ENCODE measurements around the gene HOXC9.
"Not testable (repeated sequence)": the region's sequence is repeated elsewhere in the genome, so short reads cannot be mapped to it uniquely, and the experiment has no call there.

The HOXC9 gene

GRCh38 chr12:54040148-54040494 lies 40.2 kb downstream of the HOXC9 start:
- DNase-seq (ENCODE audit: low read depth in 2 of 2): no peak

GRCh38 chr12:54040648-54041047 lies 40.7 kb downstream of the HOXC9 start:
- DNase-seq (ENCODE audit: low read depth in 2 of 2): no peak

DNA sequence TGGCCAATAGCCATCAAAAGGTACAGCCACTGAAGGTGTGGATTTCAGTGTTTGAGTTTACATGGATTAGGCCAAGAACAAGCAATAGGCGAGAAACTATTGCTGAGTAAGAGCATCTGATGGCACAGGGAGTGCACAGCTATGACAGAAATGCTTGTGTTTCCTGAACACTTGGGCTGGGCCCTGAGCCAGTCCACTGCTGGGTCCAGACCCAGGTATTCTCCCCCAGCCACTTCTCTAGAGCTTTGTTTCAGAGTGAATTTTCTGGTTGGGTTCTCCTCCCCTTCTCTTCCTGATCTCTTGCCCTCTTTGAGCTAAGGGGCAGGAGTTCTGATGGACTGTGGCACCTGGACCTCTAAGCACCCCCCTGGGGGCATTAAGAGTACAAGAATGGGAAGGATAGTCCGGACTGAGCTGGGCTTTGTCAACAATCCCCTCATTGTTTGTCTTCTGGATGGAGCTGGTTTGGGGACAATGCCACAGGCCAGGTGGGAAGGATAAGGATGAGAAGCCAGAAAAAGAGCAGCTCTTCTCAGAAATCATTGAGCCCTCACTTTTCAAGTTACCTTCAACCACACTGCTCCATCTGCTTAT lies 41.2 kb downstream of the HOXC9 start:
- DNase-seq (ENCODE audit: low read depth in 2 of 2): no peak

- DNase-seq (ENCODE audit: low read depth in 2 of 2): not testable (repeated sequence)
Measured at GRCh38 chr12:54042033-54042432, 42.1 kb downstream of the HOXC9 start.

GRCh38 chr12:54042970-54043853 lies 43.3 kb downstream of the HOXC9 start:
- DNase-seq (ENCODE audit: low read depth in 2 of 2): no peak

GRCh38 chr12:54044425-54045103 lies 44.6 kb downstream of the HOXC9 start:
- DNase-seq (ENCODE audit: low read depth in 2 of 2): no peak

DNA sequence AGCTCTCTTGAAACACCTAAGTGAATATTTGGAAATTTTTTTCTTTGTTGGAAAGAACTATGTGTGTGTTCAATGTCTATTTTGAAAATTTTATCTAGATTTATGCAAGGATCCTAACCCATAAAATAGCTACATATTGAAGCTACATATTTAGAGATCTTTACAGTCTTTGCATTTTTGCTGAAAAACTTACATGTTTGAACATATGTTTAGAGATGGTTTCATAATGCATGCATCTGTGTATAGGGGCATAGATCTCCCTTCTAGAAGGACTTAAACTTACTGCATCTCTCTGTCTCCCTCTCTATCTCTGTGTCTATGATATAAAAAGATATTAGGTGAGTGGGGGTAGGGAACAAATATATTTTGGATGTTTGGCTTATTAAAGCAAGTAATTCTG lies 45.4 kb downstream of the HOXC9 start:
- no peak for DNase-seq (ENCODE audit: low read depth in 2 of 2)

- DNase-seq (ENCODE audit: low read depth in 2 of 2): no peak
Measured at GRCh38 chr12:54045868-54046521, 46.0 kb downstream of the HOXC9 start.

GRCh38 chr12:54046809-54047159 lies 46.8 kb downstream of the HOXC9 start:
- no peak for DNase-seq (ENCODE audit: low read depth in 2 of 2)

DNA sequence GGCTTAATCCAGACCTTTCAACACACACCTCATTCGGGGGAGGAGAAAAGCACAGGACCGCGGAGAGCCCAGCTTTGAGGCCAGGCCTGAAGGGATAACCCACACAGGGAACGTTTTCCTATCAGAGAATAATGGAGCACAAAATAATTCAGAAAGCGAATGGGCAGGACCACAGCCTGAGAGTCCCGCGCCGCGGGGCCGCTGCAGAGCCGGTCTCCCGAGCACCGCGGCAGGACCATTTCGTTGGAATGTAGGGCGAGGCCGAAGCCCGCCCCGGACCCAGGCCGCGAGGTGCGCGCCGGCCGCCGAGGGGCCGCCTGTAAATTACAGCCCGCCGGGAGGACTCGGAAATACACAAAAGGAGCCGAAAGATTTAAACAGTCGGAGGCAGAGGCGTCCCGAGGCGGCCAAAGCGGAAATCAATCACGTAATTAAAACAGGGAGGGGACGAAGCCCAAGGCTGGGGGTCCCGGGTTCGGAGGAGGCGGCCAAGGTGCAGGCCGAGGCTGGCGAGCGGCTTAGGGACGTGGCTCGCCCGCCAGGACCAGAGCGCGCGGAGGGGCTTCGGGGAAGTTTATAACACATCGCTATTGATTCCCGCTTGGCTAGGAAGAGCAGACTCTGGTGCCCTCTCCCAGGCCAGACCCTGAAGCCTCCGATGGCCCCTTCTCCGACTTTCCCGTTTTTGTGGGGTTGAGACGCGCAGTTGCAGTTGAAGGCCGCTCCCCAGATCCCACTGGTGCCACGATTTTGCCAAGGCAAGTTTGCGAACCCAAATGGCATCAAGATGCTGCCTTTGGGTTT lies 47.4 kb downstream of the HOXC9 start:
- DNase-seq (ENCODE audit: low read depth in 2 of 2): no peak

DNA sequence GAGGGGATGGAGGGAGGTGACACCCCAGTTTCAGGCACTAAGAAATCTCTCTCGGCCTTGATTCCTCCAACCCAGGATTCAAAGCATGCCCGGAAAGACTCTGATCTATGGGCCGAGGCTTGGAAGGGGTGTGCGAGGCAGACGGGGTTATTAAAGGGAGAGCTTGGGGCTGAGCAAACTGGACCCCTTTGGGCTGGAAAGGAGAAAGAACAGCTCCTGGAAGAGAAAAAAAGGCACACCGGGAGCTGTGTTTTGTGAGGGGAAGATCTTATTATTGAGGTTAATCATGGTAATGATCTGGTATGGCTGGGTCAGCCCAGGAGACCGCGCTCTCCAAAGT lies 48.0 kb downstream of the HOXC9 start:
- DNase-seq (ENCODE audit: low read depth in 2 of 2): no peak

DNA sequence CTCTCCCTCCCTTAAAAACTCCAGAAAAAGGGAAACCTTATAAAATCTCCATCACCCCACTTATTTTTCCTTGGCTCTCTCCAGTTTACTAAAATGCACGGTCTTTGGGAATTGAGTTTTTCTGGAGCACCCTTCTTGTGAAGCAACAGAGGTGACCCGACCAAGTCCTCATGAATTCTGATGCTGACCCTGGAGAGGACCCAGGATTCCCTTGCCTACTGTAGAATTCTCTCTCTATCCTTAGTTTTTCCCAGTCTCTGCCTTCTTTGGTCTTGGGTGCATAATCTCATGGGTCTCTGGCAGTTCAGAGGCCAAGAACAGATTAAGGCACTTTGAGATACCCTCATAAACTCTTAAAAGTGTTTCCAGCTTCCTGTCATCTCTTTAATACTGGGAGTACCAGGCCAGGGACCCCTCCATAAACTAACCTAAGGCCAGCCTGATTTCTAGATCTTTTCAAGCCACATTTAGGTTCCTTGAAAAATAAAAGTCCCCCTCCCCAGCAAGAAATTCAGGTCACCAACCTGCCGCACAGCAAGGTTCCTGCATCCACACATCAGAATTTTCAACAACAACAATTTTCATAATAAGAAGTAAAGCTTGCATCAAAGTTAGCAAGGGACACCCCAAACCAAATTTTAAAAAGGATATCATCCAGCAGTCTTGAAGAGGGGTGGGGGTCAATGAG lies 48.6 kb downstream of the HOXC9 start:
- DNase-seq (ENCODE audit: low read depth in 2 of 2): no peak

DNA sequence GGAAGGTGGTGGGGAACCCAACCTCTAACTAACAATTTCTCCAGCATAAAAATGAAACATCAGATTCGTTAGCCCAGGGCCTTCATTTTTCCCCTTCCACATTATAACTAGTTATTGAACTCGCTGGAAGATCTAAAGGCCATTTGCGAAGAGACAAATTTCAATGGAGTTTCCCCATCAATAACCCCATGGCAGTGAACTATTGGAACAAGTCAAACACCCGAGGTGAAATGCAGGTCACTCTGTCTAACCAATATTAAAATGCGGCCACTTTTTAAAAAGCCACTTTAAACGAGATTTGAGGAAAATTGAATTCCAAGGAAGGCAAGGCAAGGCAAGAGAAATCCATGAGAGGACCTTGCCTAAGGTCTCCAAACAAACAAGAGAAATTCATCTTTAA lies 49.1 kb downstream of the HOXC9 start:
- no peak for DNase-seq (ENCODE audit: low read depth in 2 of 2)

DNA sequence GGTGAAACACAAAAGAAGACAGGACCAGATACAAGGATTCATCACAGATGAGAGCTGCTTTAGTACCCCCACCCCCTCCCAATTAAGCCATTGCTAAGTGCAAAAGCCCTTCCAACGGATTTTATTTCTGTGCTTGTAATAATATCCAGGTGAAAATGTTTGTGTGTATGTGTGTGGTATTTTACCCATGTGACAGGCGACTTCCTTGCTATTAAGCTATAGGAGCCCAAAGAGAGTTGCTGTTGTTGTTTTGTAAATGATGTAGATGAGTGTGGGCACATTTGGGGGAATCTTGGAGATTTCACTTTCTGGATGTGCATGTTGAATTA lies 50.5 kb downstream of the HOXC9 start:
- DNase-seq (ENCODE audit: low read depth in 2 of 2): no peak

GRCh38 chr12:54051026-54051842 lies 51.3 kb downstream of the HOXC9 start:
- no peak for DNase-seq (ENCODE audit: low read depth in 2 of 2)

GRCh38 chr12:54051874-54052437 lies 52.0 kb downstream of the HOXC9 start:
- no peak for DNase-seq (ENCODE audit: low read depth in 2 of 2)

DNA sequence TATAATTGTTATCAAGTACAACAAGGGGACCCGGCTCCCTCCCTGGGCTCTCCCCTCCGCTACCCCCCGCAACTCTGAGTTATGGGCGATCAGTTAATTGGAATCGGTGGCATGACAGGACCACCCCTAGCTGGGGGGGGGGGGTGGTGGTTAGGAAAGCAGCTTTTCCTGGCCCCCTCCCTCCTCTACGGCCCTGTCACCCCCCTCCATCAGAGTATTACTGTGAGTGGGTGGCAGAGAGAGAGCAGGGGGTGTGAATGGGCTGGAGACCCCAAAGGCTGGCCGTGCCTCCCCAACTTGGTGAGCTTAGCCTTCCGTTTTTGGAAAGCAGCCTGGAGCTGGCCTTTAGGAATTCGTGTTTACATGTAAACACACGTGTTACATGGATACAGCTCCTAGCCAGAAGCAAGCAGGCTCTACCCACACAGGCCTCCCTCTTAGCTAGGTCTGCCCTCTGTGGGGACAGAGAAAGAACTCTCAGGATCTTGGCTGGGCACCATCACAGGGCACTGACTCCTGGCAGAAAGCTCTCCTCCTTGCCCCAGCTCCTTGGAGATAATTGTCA lies 52.6 kb downstream of the HOXC9 start:
- no peak for DNase-seq (ENCODE audit: low read depth in 2 of 2)

Data from fibroblast of skin of left biceps (primary cell).